T-helper 2 cell treated with Interferon-gamma antibody and Interleukin-4, amounts not matched to agents 5 μg/mL and 100 μg/mL, for 36 hours (primary cell): ENCODE data around the gene RBM20.

ENCODE experiments used
- DNase-seq: peaks from one replicate; pipeline ENCODE4 v3.0.0; 2021; ENCODE audit warnings: low spot score
- H3K27ac Mint-ChIP-seq: one replicate; pipeline ENCODE4 v1.8.0; 2021; ENCODE audit warnings: mild to moderate bottlenecking, mixed read lengths
- H3K27me3 Mint-ChIP-seq: one replicate; pipeline ENCODE4 v1.8.0; 2021; ENCODE audit warnings: low read depth, mixed read lengths
- H3K36me3 Mint-ChIP-seq: one replicate; pipeline ENCODE4 v1.8.0; 2021; ENCODE audit warnings: low read depth, mixed read lengths
- H3K4me1 Mint-ChIP-seq: one replicate; pipeline ENCODE4 v1.8.0; 2021; ENCODE audit warnings: low read depth, mixed read lengths
- H3K4me3 Mint-ChIP-seq: one replicate; pipeline ENCODE4 v1.8.0; 2022; ENCODE audit warnings: mild to moderate bottlenecking, moderate library complexity, mixed read lengths
- H3K9me3 Mint-ChIP-seq: one replicate; pipeline ENCODE4 v1.8.0; 2021; ENCODE audit warnings: mixed read lengths

RBM20 gene

GRCh38 chr10:110876000-110876399, 231.9 kb downstream of the RBM20 start:
- H3K27me3 Mint-ChIP-seq, result no peaks in the 10 kb centered on the region
- peaks cover 28% of the 10 kb centered on the region for H3K4me1 Mint-ChIP-seq
- no peak for DNase-seq
- H3K9me3 Mint-ChIP-seq, result no peaks in the 10 kb centered on the region
- H3K4me3 Mint-ChIP-seq, result no peak overlapping the region
- no peak overlapping the region for H3K27ac Mint-ChIP-seq
- peaks cover 27% of the 10 kb centered on the region for H3K36me3 Mint-ChIP-seq

- H3K4me3 Mint-ChIP-seq, result no peak overlapping the region
- H3K27ac Mint-ChIP-seq, result no peak overlapping the region
- H3K27me3 Mint-ChIP-seq, result no peaks in the 10 kb centered on the region
- H3K36me3 Mint-ChIP-seq, result peaks cover 31% of the 10 kb centered on the region
- peaks cover 27% of the 10 kb centered on the region for H3K4me1 Mint-ChIP-seq
- H3K9me3 Mint-ChIP-seq, result no peaks in the 10 kb centered on the region
- DNase-seq, result no peak
Measured at GRCh38 chr10:110876788-110877187, 232.7 kb downstream of the RBM20 start.

DNA sequence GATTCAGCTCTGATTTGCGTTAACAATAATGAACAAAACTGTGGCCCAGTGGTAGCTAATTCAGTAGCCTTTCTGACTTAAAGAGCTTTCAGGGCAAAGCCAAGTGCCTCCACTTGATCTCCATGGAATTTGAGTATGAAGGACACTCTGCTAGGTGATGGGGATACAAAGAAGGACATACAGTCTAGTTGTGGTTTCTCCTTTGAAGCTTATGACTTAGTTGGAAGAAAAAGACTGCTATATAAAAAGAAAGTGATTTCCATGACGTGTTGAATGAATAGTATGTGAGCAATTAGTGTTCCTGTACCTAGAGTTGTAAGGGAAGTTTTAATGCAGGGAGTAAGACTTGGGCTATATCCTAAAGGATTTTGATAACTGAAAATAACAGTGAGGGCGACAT, 235.9 kb downstream of the RBM20 start:
- no peak overlapping the region for H3K4me3 Mint-ChIP-seq
- H3K27me3 Mint-ChIP-seq, result no peaks in the 10 kb centered on the region
- peaks cover 34% of the 10 kb centered on the region for H3K4me1 Mint-ChIP-seq
- no peak overlapping the region for H3K27ac Mint-ChIP-seq
- no peak for DNase-seq
- H3K36me3 Mint-ChIP-seq, result peaks cover 54% of the 10 kb centered on the region
- H3K9me3 Mint-ChIP-seq, result no peaks in the 10 kb centered on the region

GRCh38 chr10:110881247-110881646, 237.1 kb downstream of the RBM20 start:
- H3K4me1 Mint-ChIP-seq, result peaks cover 34% of the 10 kb centered on the region
- no peak overlapping the region for H3K4me3 Mint-ChIP-seq
- no peaks in the 10 kb centered on the region for H3K27me3 Mint-ChIP-seq
- H3K9me3 Mint-ChIP-seq, result no peaks in the 10 kb centered on the region
- DNase-seq, result no peak
- H3K27ac Mint-ChIP-seq, result no peak overlapping the region
- H3K36me3 Mint-ChIP-seq, result peaks cover 54% of the 10 kb centered on the region

GRCh38 chr10:110881905-110882304, 237.8 kb downstream of the RBM20 start:
- no peak for DNase-seq
- Mint-ChIP-seq H3K27me3 (no peaks in the 10 kb centered on the region), H3K27ac (no peak overlapping the region), H3K4me1 (peaks cover 35% of the 10 kb centered on the region), H3K9me3 (no peaks in the 10 kb centered on the region), H3K4me3 (no peak overlapping the region), H3K36me3 (peaks cover 54% of the 10 kb centered on the region)

DNA sequence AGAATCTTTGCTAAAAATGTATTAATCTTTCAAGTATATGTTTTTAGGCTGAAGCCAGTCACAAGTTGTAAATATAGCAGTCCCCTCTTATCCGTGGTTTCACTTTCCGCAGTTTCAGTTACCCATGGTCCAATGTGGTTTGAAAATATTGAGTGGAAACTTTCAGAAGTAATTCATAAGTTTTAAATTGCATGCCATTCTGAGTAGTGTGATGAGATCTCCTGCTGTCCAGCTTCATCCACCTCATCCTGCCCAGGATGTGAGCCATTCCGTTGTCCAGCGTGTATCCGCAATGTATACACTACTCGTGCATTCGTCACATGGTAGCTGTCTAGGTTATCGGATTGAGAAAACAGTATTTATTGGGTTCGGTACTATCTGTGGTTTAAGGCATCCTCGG, 239.8 kb downstream of the RBM20 start:
- no peak for DNase-seq
- peak overlapping the region; percentile 77 for H3K4me3 Mint-ChIP-seq
- peaks cover 36% of the 10 kb centered on the region for H3K4me1 Mint-ChIP-seq
- no peaks in the 10 kb centered on the region for H3K9me3 Mint-ChIP-seq
- no peaks in the 10 kb centered on the region for H3K27me3 Mint-ChIP-seq
- peak overlapping the region; percentile 50 for H3K27ac Mint-ChIP-seq
- peaks cover 49% of the 10 kb centered on the region for H3K36me3 Mint-ChIP-seq

GRCh38 chr10:110885932-110886674, 242.0 kb downstream of the RBM20 start:
- DNase-seq, result no peak
- peaks cover 57% of the 10 kb centered on the region for H3K36me3 Mint-ChIP-seq
- H3K4me1 Mint-ChIP-seq, result peaks cover 29% of the 10 kb centered on the region
- H3K9me3 Mint-ChIP-seq, result no peaks in the 10 kb centered on the region
- H3K27me3 Mint-ChIP-seq, result no peaks in the 10 kb centered on the region
- H3K4me3 Mint-ChIP-seq, result no peak overlapping the region
- no peak overlapping the region for H3K27ac Mint-ChIP-seq

- Mint-ChIP-seq H3K36me3 (peaks cover 52% of the 10 kb centered on the region), H3K27me3 (no peaks in the 10 kb centered on the region), H3K4me3 (no peak overlapping the region), H3K4me1 (peaks cover 25% of the 10 kb centered on the region), H3K9me3 (no peaks in the 10 kb centered on the region), H3K27ac (no peak overlapping the region)
- no peak for DNase-seq
Measured at GRCh38 chr10:110887560-110887959, 243.4 kb downstream of the RBM20 start.
